ENCODE results near the gene NUP188. TPM values are rescaled to one million over a fixed set of nuclear protein-coding genes. Genes with fewer than 3 reads are reported as not detected.
A peak's percentile ranks its signal among the peaks of the same experiment; 100 is the strongest.
"Not testable (repeated sequence)": the region's sequence is repeated elsewhere in the genome, so short reads cannot be mapped to it uniquely, and the experiment has no call there.

Gene NUP188
- total RNA-seq, 1 experiment from 2014 or later, result 81.3 TPM

- not testable (repeated sequence) for H3K4me3 ChIP-seq (ENCODE audit: insufficient read depth, low read depth, low read length); DNase-seq; H3K27me3 ChIP-seq (ENCODE audit: control insufficient read depth, insufficient read depth, low read length)
- H3K36me3 ChIP-seq (replicated peaks; ENCODE audit: control insufficient read depth, insufficient read depth, low read length), result peaks cover 48% of the 10 kb centered on the region
Measured at GRCh38 chr9:129004173-129004572, 56.7 kb downstream of the NUP188 start.

- Histone ChIP-seq H3K27me3 (ENCODE audit: control insufficient read depth, insufficient read depth, low read length) (no peaks in the 10 kb centered on the region), H3K36me3 (replicated peaks; ENCODE audit: control insufficient read depth, insufficient read depth, low read length) (peaks cover 40% of the 10 kb centered on the region), H3K4me3 (ENCODE audit: insufficient read depth, low read depth, low read length) (no peak overlapping the region)
- DNase-seq, result no peak
Measured at GRCh38 chr9:129005336-129005997, 58.0 kb downstream of the NUP188 start.

GRCh38 chr9:129006328-129007034 is 59.0 kb downstream of the NUP188 start:
- no peak overlapping the region for H3K4me3 ChIP-seq (ENCODE audit: insufficient read depth, low read depth, low read length)
- H3K36me3 ChIP-seq (replicated peaks; ENCODE audit: control insufficient read depth, insufficient read depth, low read length), result peaks cover 36% of the 10 kb centered on the region
- no peaks in the 10 kb centered on the region for H3K27me3 ChIP-seq (ENCODE audit: control insufficient read depth, insufficient read depth, low read length)
- peak; percentile 95 for DNase-seq

GRCh38 chr9:129007035-129007765 is 59.7 kb downstream of the NUP188 start:
- no peak for DNase-seq
- Histone ChIP-seq H3K36me3 (replicated peaks; ENCODE audit: control insufficient read depth, insufficient read depth, low read length) (peaks cover 29% of the 10 kb centered on the region), H3K27me3 (ENCODE audit: control insufficient read depth, insufficient read depth, low read length) (no peaks in the 10 kb centered on the region), H3K4me3 (ENCODE audit: insufficient read depth, low read depth, low read length) (no peak overlapping the region)

GRCh38 chr9:129007766-129008468 is 60.4 kb downstream of the NUP188 start:
- peaks cover 26% of the 10 kb centered on the region for H3K36me3 ChIP-seq (replicated peaks; ENCODE audit: control insufficient read depth, insufficient read depth, low read length)
- H3K4me3 ChIP-seq (ENCODE audit: insufficient read depth, low read depth, low read length), result no peak overlapping the region
- no peaks in the 10 kb centered on the region for H3K27me3 ChIP-seq (ENCODE audit: control insufficient read depth, insufficient read depth, low read length)
- DNase-seq, result peak; percentile 62

- Histone ChIP-seq H3K4me3 (ENCODE audit: insufficient read depth, low read depth, low read length) (no peak overlapping the region), H3K27me3 (ENCODE audit: control insufficient read depth, insufficient read depth, low read length) (no peaks in the 10 kb centered on the region)
Measured at GRCh38 chr9:129008469-129008965, 61.0 kb downstream of the NUP188 start.

GRCh38 chr9:129008986-129009583 is 61.6 kb downstream of the NUP188 start:
- Histone ChIP-seq H3K4me3 (ENCODE audit: insufficient read depth, low read depth, low read length) (no peak overlapping the region), H3K36me3 (replicated peaks; ENCODE audit: control insufficient read depth, insufficient read depth, low read length) (peaks cover 26% of the 10 kb centered on the region), H3K27me3 (ENCODE audit: control insufficient read depth, insufficient read depth, low read length) (no peaks in the 10 kb centered on the region)
- peak; percentile 61 for DNase-seq

More at GRCh38 chr9:129008469-129008965, 61.0 kb downstream of the NUP188 start:
- DNase-seq, result peak; percentile 41
- peaks cover 25% of the 10 kb centered on the region for H3K36me3 ChIP-seq (replicated peaks; ENCODE audit: control insufficient read depth, insufficient read depth, low read length)

- H3K4me3 ChIP-seq (ENCODE audit: insufficient read depth, low read depth, low read length), result no peak overlapping the region
- H3K36me3 ChIP-seq (replicated peaks; ENCODE audit: control insufficient read depth, insufficient read depth, low read length), result peaks cover 29% of the 10 kb centered on the region
- no peaks in the 10 kb centered on the region for H3K27me3 ChIP-seq (ENCODE audit: control insufficient read depth, insufficient read depth, low read length)
- peak; percentile 59 for DNase-seq
Measured at GRCh38 chr9:129009584-129010141, 62.2 kb downstream of the NUP188 start.

- H3K36me3 ChIP-seq (replicated peaks; ENCODE audit: control insufficient read depth, insufficient read depth, low read length), result peaks cover 27% of the 10 kb centered on the region
- H3K4me3 ChIP-seq (ENCODE audit: insufficient read depth, low read depth, low read length), result no peak overlapping the region
- peak; percentile 44 for DNase-seq
Measured at GRCh38 chr9:129010267-129010975, 62.9 kb downstream of the NUP188 start.

GRCh38 chr9:129011170-129011569 is 63.7 kb downstream of the NUP188 start:
- peaks cover 22% of the 10 kb centered on the region for H3K36me3 ChIP-seq (replicated peaks; ENCODE audit: control insufficient read depth, insufficient read depth, low read length)
- no peak overlapping the region for H3K4me3 ChIP-seq (ENCODE audit: insufficient read depth, low read depth, low read length)
- DNase-seq, result peak; percentile 46
- no peaks in the 10 kb centered on the region for H3K27me3 ChIP-seq (ENCODE audit: control insufficient read depth, insufficient read depth, low read length)

More at GRCh38 chr9:129010267-129010975, 62.9 kb downstream of the NUP188 start:
- H3K27me3 ChIP-seq (ENCODE audit: control insufficient read depth, insufficient read depth, low read length), result no peaks in the 10 kb centered on the region

GRCh38 chr9:129011761-129012181 is 64.3 kb downstream of the NUP188 start:
- DNase-seq, result peak; percentile 60
- H3K27me3 ChIP-seq (ENCODE audit: control insufficient read depth, insufficient read depth, low read length), result no peaks in the 10 kb centered on the region
- H3K36me3 ChIP-seq (replicated peaks; ENCODE audit: control insufficient read depth, insufficient read depth, low read length), result peaks cover 22% of the 10 kb centered on the region
- H3K4me3 ChIP-seq (ENCODE audit: insufficient read depth, low read depth, low read length), result no peak overlapping the region

GRCh38 chr9:129012343-129012742 is 64.8 kb downstream of the NUP188 start:
- DNase-seq, result peak; percentile 57
- H3K4me3 ChIP-seq (ENCODE audit: insufficient read depth, low read depth, low read length), result no peak overlapping the region
- H3K27me3 ChIP-seq (ENCODE audit: control insufficient read depth, insufficient read depth, low read length), result no peaks in the 10 kb centered on the region
- peaks cover 22% of the 10 kb centered on the region for H3K36me3 ChIP-seq (replicated peaks; ENCODE audit: control insufficient read depth, insufficient read depth, low read length)

- peak; percentile 49 for DNase-seq
Measured at GRCh38 chr9:129012893-129013448, 65.5 kb downstream of the NUP188 start.

More at GRCh38 chr9:129012893-129013448, 65.5 kb downstream of the NUP188 start:
- Histone ChIP-seq H3K27me3 (ENCODE audit: control insufficient read depth, insufficient read depth, low read length) (no peaks in the 10 kb centered on the region), H3K4me3 (ENCODE audit: insufficient read depth, low read depth, low read length) (no peak overlapping the region), H3K36me3 (replicated peaks; ENCODE audit: control insufficient read depth, insufficient read depth, low read length) (peaks cover 19% of the 10 kb centered on the region)

Measured in H7 (cell line).